K562 (cell line): ENCODE data around the gene ATMIN. TPM values are rescaled to one million over a fixed set of nuclear protein-coding genes. Genes with fewer than 3 reads are reported as not detected.

Source experiments
- CHD2 ChIP-seq: IDR thresholded peaks from 2 replicates; pipeline ENCODE4 v1.6.1; 2011; ENCODE audit warnings: low read depth, low read length
- HSF4 ChIP-seq: fragments of 250-450 bp; sonication (Bioruptor Pico); IDR thresholded peaks from 2 replicates; pipeline ENCODE4 v2.1.2; 2022; ENCODE audit warnings: mild to moderate bottlenecking, moderate library complexity, borderline replicate concordance
- MGA ChIP-seq: fragments of 450-650 bp; IDR thresholded peaks from 2 replicates; pipeline ENCODE4 v1.6.1; 2016; ENCODE audit warnings: mild to moderate bottlenecking, moderate library complexity
- TAL1 ChIP-seq: fragments of 450-650 bp; IDR thresholded peaks from 2 replicates; pipeline ENCODE4 v1.6.1; 2016; ENCODE audit warnings: mild to moderate bottlenecking
- ZNF140 ChIP-seq: fragments of 250-450 bp; sonication (Bioruptor Pico); IDR thresholded peaks from 2 replicates; pipeline ENCODE4 v1.8.0; 2021; ENCODE audit warnings: moderate library complexity, mild to moderate bottlenecking, inconsistent platforms
- ZNF217 ChIP-seq: sonication (generic); formaldehyde crosslinking; IDR thresholded peaks from 2 replicates; pipeline ENCODE4 v1.8.0; 2022; ENCODE audit warnings: mild to moderate bottlenecking, missing genetic modification reagents
- ZNF3 ChIP-seq: fragments of 250-450 bp; sonication (Bioruptor Pico); IDR thresholded peaks from 2 replicates; pipeline ENCODE4 v1.5.0; 2021; ENCODE audit warnings: mild to moderate bottlenecking, moderate library complexity
- polyA plus RNA-seq, 8 experiments: library from polyadenylated mRNA; depleted of rRNA in 4 of 8; stranded (reverse) in 5 of 8; unstranded in 3 of 8; fragments of >200 nt; fragmentation: Nextera tagmentation in 2 of 8; fragmentation: Illumina TruSeq in 1 of 8; extraction: Ambion mirVana in 2 of 8; extraction: Trizol in 1 of 8; gene quantifications; 2 replicates each; pipeline versions ENCODE4 v1.2.1 to v1.2.3, GENCODE V29; 2011 to 2014; ENCODE audit warnings: inconsistent platforms in 1 of 8, missing spikeins in 1 of 8
- total RNA-seq, 7 experiments: library from RNA; depleted of rRNA in 6 of 7; stranded (reverse); fragments of >200 nt in 6 of 7; fragmentation: Illumina TruSeq in 2 of 7; extraction: Trizol in 2 of 7; gene quantifications; 2 replicates each; pipeline versions ENCODE4 v1.2.1 to v1.2.3, GENCODE V29; 2011 to 2021; ENCODE audit warnings: low replicate concordance in 1 of 7
- TF ChIP-seq, protein P1 (sequence below), 3 experiments: fragments of 200-800 bp in 1 of 3; fragments of 250-450 bp in 1 of 3; fragments of 450-650 bp in 1 of 3; sonication (Bioruptor Pico) in 1 of 3; sonication (Bioruptor generic) in 1 of 3; formaldehyde crosslinking in 1 of 3; IDR thresholded peaks; 2 replicates each; pipeline versions ENCODE4 v1.6.1 to v1.8.0; 2016 to 2022; ENCODE audit warnings: mild to moderate bottlenecking in 2 of 3, missing genetic modification characterization in 2 of 3, missing compliant biosample characterization in 1 of 3, moderate library complexity in 1 of 3
- TF ChIP-seq, protein P2 (sequence below): sonication (generic); formaldehyde crosslinking; IDR thresholded peaks from 2 replicates; pipeline ENCODE4 v1.9.0; 2022; ENCODE audit warnings: mild to moderate bottlenecking, missing genetic modification reagents

ATMIN gene
- total and polyA plus RNA-seq, 9 of the 15 experiments (the other 6 are each of a cell fraction or from before 2014, with no cell fraction given), result 6.7 to 40.9 (median 23.4) TPM

GRCh38 chr16:81095953-81096714 is 60.5 kb downstream of the ATMIN start, which contains the start of gene GCSH (continued):
- TF ChIP-seq, protein P1, sequence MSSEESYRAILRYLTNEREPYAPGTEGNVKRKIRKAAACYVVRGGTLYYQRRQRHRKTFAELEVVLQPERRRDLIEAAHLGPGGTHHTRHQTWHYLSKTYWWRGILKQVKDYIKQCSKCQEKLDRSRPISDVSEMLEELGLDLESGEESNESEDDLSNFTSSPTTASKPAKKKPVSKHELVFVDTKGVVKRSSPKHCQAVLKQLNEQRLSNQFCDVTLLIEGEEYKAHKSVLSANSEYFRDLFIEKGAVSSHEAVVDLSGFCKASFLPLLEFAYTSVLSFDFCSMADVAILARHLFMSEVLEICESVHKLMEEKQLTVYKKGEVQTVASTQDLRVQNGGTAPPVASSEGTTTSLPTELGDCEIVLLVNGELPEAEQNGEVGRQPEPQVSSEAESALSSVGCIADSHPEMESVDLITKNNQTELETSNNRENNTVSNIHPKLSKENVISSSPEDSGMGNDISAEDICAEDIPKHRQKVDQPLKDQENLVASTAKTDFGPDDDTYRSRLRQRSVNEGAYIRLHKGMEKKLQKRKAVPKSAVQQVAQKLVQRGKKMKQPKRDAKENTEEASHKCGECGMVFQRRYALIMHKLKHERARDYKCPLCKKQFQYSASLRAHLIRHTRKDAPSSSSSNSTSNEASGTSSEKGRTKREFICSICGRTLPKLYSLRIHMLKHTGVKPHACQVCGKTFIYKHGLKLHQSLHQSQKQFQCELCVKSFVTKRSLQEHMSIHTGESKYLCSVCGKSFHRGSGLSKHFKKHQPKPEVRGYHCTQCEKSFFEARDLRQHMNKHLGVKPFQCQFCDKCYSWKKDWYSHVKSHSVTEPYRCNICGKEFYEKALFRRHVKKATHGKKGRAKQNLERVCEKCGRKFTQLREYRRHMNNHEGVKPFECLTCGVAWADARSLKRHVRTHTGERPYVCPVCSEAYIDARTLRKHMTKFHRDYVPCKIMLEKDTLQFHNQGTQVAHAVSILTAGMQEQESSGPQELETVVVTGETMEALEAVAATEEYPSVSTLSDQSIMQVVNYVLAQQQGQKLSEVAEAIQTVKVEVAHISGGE (CRISPR knock-in tag; IDR thresholded peaks at IDR 0.05), result no peak
- TF ChIP-seq HSF4 (CRISPR knock-in tag) (no peak), ZNF3 (CRISPR knock-in tag) (no peak), ZNF140 (CRISPR knock-in tag) (no peak), CHD2 (peak; percentile 43; the same call in 1 of the 2 replicates), MGA (peak; percentile 75; the same call in 1 of the 2 replicates), TAL1 (no peak), ZNF217 (CRISPR knock-in tag) (no peak)
- TF ChIP-seq, protein P2, sequence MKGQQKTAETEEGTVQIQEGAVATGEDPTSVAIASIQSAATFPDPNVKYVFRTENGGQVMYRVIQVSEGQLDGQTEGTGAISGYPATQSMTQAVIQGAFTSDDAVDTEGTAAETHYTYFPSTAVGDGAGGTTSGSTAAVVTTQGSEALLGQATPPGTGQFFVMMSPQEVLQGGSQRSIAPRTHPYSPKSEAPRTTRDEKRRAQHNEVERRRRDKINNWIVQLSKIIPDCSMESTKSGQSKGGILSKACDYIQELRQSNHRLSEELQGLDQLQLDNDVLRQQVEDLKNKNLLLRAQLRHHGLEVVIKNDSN (CRISPR knock-in tag), result peak; percentile 70
